Activated naive CD4-positive, alpha-beta T cell treated with anti-CD3 and anti-CD28 coated beads, Interleukin-2, amount 10 ng/mL, durations not matched to agents 7 days and 5 days (primary cell): ENCODE results near the gene CBL.
"Not testable (repeated sequence)": the region's sequence is repeated elsewhere in the genome, so short reads cannot be mapped to it uniquely, and the experiment has no call there.

Experiments used
- CTCF ChIA-PET: fragments of 350-600 bp; sonication (Branson Sonifier 250); formaldehyde crosslinking; loops from one replicate; lab custom pipeline; 2021; ENCODE audit warnings: antibody characterized with exemption; lab: Charles Lee
- DNase-seq: peaks from one replicate; pipeline ENCODE4 v3.0.0-alpha.2; 2020
- H3K27ac Mint-ChIP-seq: one replicate; pipeline ENCODE4 v1.8.0; 2021; ENCODE audit warnings: mild to moderate bottlenecking, moderate library complexity, mixed read lengths
- H3K27me3 Mint-ChIP-seq: one replicate; pipeline ENCODE4 v1.8.0; 2021; ENCODE audit warnings: mild to moderate bottlenecking, mixed read lengths
- H3K36me3 Mint-ChIP-seq: one replicate; pipeline ENCODE4 v1.8.0; 2021; ENCODE audit warnings: mixed read lengths
- H3K4me1 Mint-ChIP-seq: one replicate; pipeline ENCODE4 v1.8.0; 2021; ENCODE audit warnings: mixed read lengths
- H3K4me3 Mint-ChIP-seq: one replicate; pipeline ENCODE4 v1.8.0; 2021; ENCODE audit warnings: mild to moderate bottlenecking, moderate library complexity, mixed read lengths
- H3K9me3 Mint-ChIP-seq: one replicate; pipeline ENCODE4 v1.8.0; 2021; ENCODE audit warnings: mixed read lengths

CBL gene

GRCh38 chr11:119206511-119207414 is 624 bp downstream of the CBL start:
- peak overlapping the region; percentile 88 for H3K27ac Mint-ChIP-seq
- CTCF ChIA-PET: interaction anchor here (0.6 to 5.3 kb wide), 20 partner anchors 8 to 131 kb away, joined by 3 to 45 read pairs (median 3); no protein-coding TSS in a partner anchor
- H3K36me3 Mint-ChIP-seq: peaks cover 9% of the 10 kb centered on the region
- peaks cover 31% of the 10 kb centered on the region for H3K4me1 Mint-ChIP-seq
- no peaks in the 10 kb centered on the region for H3K27me3 Mint-ChIP-seq
- peak overlapping the region; percentile 86 for H3K4me3 Mint-ChIP-seq
- peak; percentile 74 for DNase-seq
- no peaks in the 10 kb centered on the region for H3K9me3 Mint-ChIP-seq

- Mint-ChIP-seq H3K36me3 (peaks cover 9% of the 10 kb centered on the region), H3K27me3 (no peaks in the 10 kb centered on the region)
- CTCF ChIA-PET: interaction anchor here (1.0 to 5.3 kb wide), 4 partner anchors 56 to 115 kb away, joined by 3 to 45 read pairs (median 18); no protein-coding TSS in a partner anchor
Observed at GRCh38 chr11:119207415-119207960, 1.3 kb downstream of the CBL start.

GRCh38 chr11:119209186-119209585 is 3.0 kb downstream of the CBL start:
- Mint-ChIP-seq H3K36me3 (peaks cover 9% of the 10 kb centered on the region), H3K9me3 (no peaks in the 10 kb centered on the region), H3K27ac (no peak overlapping the region), H3K4me1 (peaks cover 33% of the 10 kb centered on the region), H3K4me3 (no peak overlapping the region), H3K27me3 (no peaks in the 10 kb centered on the region)
- CTCF ChIA-PET: interaction anchor here (0.7 to 1.2 kb wide), 4 partner anchors 13 to 126 kb away, joined by 3 to 4 read pairs (median 3); no protein-coding TSS in a partner anchor
- no peak for DNase-seq

More at GRCh38 chr11:119207415-119207960, 1.3 kb downstream of the CBL start:
- peaks cover 31% of the 10 kb centered on the region for H3K4me1 Mint-ChIP-seq
- no peaks in the 10 kb centered on the region for H3K9me3 Mint-ChIP-seq
- DNase-seq: no peak
- peak overlapping the region; percentile 88 for H3K27ac Mint-ChIP-seq
- peak overlapping the region; percentile 86 for H3K4me3 Mint-ChIP-seq

- Mint-ChIP-seq H3K27me3 (no peaks in the 10 kb centered on the region), H3K4me1 (peaks cover 29% of the 10 kb centered on the region), H3K27ac (no peak overlapping the region), H3K4me3 (no peak overlapping the region), H3K9me3 (no peaks in the 10 kb centered on the region), H3K36me3 (peaks cover 10% of the 10 kb centered on the region)
- no peak for DNase-seq
- CTCF ChIA-PET: interaction anchor here (0.8 to 1.3 kb wide), 5 partner anchors 35 to 125 kb away, joined by 3 to 4 read pairs (median 3); no protein-coding TSS in a partner anchor
Observed at GRCh38 chr11:119210050-119210449, 3.9 kb downstream of the CBL start.

- Mint-ChIP-seq H3K27me3 (no peaks in the 10 kb centered on the region), H3K9me3 (no peaks in the 10 kb centered on the region), H3K4me3 (no peak overlapping the region), H3K36me3 (peaks cover 10% of the 10 kb centered on the region), H3K4me1 (peaks cover 19% of the 10 kb centered on the region), H3K27ac (no peak overlapping the region)
- CTCF ChIA-PET: interaction anchor here (1.2 to 1.7 kb wide), 3 partner anchors 8 to 120 kb away, joined by 3 to 4 read pairs (median 3); no protein-coding TSS in a partner anchor
- no peak for DNase-seq
Observed at GRCh38 chr11:119218141-119218878, 12.2 kb downstream of the CBL start.

GRCh38 chr11:119222308-119222707 is 16.2 kb downstream of the CBL start:
- DNase-seq: no peak
- H3K36me3 Mint-ChIP-seq: peaks cover 15% of the 10 kb centered on the region
- H3K27me3 Mint-ChIP-seq: no peaks in the 10 kb centered on the region
- no peak overlapping the region for H3K27ac Mint-ChIP-seq
- no peaks in the 10 kb centered on the region for H3K9me3 Mint-ChIP-seq
- no peak overlapping the region for H3K4me3 Mint-ChIP-seq
- peaks cover 27% of the 10 kb centered on the region for H3K4me1 Mint-ChIP-seq
- CTCF ChIA-PET: interaction anchor here (1.2 kb wide), 2 partner anchors 41 to 62 kb away, joined by 3 to 5 read pairs; no protein-coding TSS in a partner anchor

- DNase-seq: no peak
- Mint-ChIP-seq H3K27me3 (no peaks in the 10 kb centered on the region), H3K9me3 (no peaks in the 10 kb centered on the region), H3K4me3 (no peak overlapping the region), H3K36me3 (peaks cover 15% of the 10 kb centered on the region), H3K4me1 (peaks cover 29% of the 10 kb centered on the region), H3K27ac (no peak overlapping the region)
- CTCF ChIA-PET: no interaction called here
Observed at GRCh38 chr11:119222891-119223290, 16.8 kb downstream of the CBL start.

- Mint-ChIP-seq H3K27ac (no peak overlapping the region), H3K9me3 (no peaks in the 10 kb centered on the region), H3K4me3 (no peak overlapping the region), H3K36me3 (peaks cover 14% of the 10 kb centered on the region), H3K27me3 (no peaks in the 10 kb centered on the region), H3K4me1 (peaks cover 33% of the 10 kb centered on the region)
- CTCF ChIA-PET: interaction anchor here (0.6 kb wide), 1 partner anchor 14 kb away, joined by 5 read pairs; no protein-coding TSS in a partner anchor
- no peak for DNase-seq
Observed at GRCh38 chr11:119223856-119224255, 17.7 kb downstream of the CBL start.

- Mint-ChIP-seq H3K36me3 (peaks cover 35% of the 10 kb centered on the region), H3K27ac (peak overlapping the region; percentile 68), H3K4me1 (peaks cover 41% of the 10 kb centered on the region), H3K4me3 (peak overlapping the region; percentile 20)
- not testable (repeated sequence) for H3K9me3 Mint-ChIP-seq, DNase-seq, H3K27me3 Mint-ChIP-seq
- CTCF ChIA-PET: interaction anchor here (0.7 to 3.4 kb wide), 2 partner anchors 34 to 49 kb away, joined by 3 to 9 read pairs; no protein-coding TSS in a partner anchor
Observed at GRCh38 chr11:119228535-119229287, 22.6 kb downstream of the CBL start.

- CTCF ChIA-PET: interaction anchor here (0.7 to 3.4 kb wide), 2 partner anchors 34 to 50 kb away, joined by 3 to 9 read pairs; no protein-coding TSS in a partner anchor
- H3K4me1 Mint-ChIP-seq: peaks cover 35% of the 10 kb centered on the region
- H3K4me3 Mint-ChIP-seq: peak overlapping the region; percentile 20
- peaks cover 34% of the 10 kb centered on the region for H3K36me3 Mint-ChIP-seq
- H3K27ac Mint-ChIP-seq: peak overlapping the region; percentile 68
- H3K27me3 Mint-ChIP-seq: no peaks in the 10 kb centered on the region
- no peaks in the 10 kb centered on the region for H3K9me3 Mint-ChIP-seq
- no peak for DNase-seq
Observed at GRCh38 chr11:119229288-119229672, 23.1 kb downstream of the CBL start.

- Mint-ChIP-seq H3K36me3 (peaks cover 39% of the 10 kb centered on the region), H3K4me1 (peaks cover 34% of the 10 kb centered on the region), H3K4me3 (no peak overlapping the region), H3K27ac (no peak overlapping the region), H3K27me3 (no peaks in the 10 kb centered on the region), H3K9me3 (no peaks in the 10 kb centered on the region)
- CTCF ChIA-PET: interaction anchor here (3.4 kb wide), 1 partner anchor 33 kb away, joined by 9 read pairs; no protein-coding TSS in a partner anchor
- no peak for DNase-seq
Observed at GRCh38 chr11:119229741-119230140, 23.6 kb downstream of the CBL start.

GRCh38 chr11:119236490-119236889 is 30.4 kb downstream of the CBL start:
- H3K4me1 Mint-ChIP-seq: peaks cover 35% of the 10 kb centered on the region
- CTCF ChIA-PET: interaction anchor here (0.6 kb wide), 1 partner anchor 40 kb away, joined by 3 read pairs; no protein-coding TSS in a partner anchor
- no peak overlapping the region for H3K27ac Mint-ChIP-seq

GRCh38 chr11:119236891-119237290 is 30.8 kb downstream of the CBL start:
- peaks cover 67% of the 10 kb centered on the region for H3K36me3 Mint-ChIP-seq
- H3K27ac Mint-ChIP-seq: no peak overlapping the region
- no peaks in the 10 kb centered on the region for H3K9me3 Mint-ChIP-seq
- H3K4me1 Mint-ChIP-seq: peaks cover 39% of the 10 kb centered on the region
- no peak for DNase-seq
- CTCF ChIA-PET: interaction anchor here (0.6 kb wide), 1 partner anchor 40 kb away, joined by 3 read pairs; no protein-coding TSS in a partner anchor
- H3K4me3 Mint-ChIP-seq: no peak overlapping the region
- H3K27me3 Mint-ChIP-seq: no peaks in the 10 kb centered on the region

More at GRCh38 chr11:119236490-119236889, 30.4 kb downstream of the CBL start:
- no peak overlapping the region for H3K4me3 Mint-ChIP-seq
- H3K36me3 Mint-ChIP-seq: peaks cover 63% of the 10 kb centered on the region
- no peaks in the 10 kb centered on the region for H3K27me3 Mint-ChIP-seq
- no peak for DNase-seq
- H3K9me3 Mint-ChIP-seq: no peaks in the 10 kb centered on the region
